GM18520 (cell line): Measurements from ENCODE around the gene GNS.
"Not testable (repeated sequence)": the region's sequence is repeated elsewhere in the genome, so short reads cannot be mapped to it uniquely, and the experiment has no call there.

Source experiments
- ATAC-seq: cut with Tn5 transposase; IDR thresholded peaks from one replicate; pipeline ENCODE4 v1.9.1; 2021; ENCODE audit not compliant: unreplicated experiment

GNS gene

DNA sequence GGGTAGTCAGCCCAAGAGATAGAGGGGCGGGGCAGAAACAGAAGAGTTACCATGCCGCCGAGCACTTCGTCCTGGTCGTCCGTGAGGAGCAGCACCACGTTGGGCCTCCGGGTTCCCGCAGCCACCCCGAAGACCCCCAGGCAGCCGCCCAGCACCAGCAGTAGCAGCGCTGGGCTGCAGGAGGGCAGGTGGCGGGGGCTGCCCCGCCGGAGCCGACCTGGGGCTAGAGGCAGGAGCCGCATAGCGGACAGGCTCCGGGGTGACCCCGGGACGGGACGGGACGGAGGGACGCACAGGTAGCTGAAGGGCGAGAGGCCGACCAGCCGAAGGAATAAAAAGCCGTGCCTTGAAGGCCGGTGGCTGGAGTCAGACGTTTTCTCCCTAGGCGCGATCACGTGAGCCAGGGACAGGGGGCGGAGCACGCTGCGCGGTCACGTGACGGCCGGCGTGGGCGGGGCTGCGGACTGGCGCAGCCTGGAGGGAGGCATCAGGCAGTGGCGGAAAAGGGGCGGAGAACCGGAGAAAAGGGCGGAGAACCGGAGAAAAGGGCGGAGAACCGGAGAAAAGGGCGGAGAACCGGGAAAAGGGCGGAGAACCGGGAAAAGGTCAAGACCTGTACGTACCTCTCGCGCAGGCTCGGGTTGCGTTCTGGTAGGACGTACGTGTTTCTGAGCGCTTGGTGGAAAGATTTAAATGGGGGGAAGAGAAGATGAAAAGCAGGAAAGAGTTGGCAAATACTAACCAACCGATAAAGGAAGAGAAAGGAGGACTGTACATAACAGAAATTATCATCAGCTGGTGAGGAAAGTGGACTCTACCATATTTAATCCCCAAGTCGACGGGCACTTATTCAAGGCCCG lies at the start of gene GNS:
GNS (minus strand) TSS at position 372 of the 860 bp plus-strand sequence; CDS start at position 242, 130 bp downstream.
- ATAC-seq = peak; percentile 74

GRCh38 chr12:64808110-64808509 lies 48.9 kb upstream of the GNS start:
- no peak for ATAC-seq

DNA sequence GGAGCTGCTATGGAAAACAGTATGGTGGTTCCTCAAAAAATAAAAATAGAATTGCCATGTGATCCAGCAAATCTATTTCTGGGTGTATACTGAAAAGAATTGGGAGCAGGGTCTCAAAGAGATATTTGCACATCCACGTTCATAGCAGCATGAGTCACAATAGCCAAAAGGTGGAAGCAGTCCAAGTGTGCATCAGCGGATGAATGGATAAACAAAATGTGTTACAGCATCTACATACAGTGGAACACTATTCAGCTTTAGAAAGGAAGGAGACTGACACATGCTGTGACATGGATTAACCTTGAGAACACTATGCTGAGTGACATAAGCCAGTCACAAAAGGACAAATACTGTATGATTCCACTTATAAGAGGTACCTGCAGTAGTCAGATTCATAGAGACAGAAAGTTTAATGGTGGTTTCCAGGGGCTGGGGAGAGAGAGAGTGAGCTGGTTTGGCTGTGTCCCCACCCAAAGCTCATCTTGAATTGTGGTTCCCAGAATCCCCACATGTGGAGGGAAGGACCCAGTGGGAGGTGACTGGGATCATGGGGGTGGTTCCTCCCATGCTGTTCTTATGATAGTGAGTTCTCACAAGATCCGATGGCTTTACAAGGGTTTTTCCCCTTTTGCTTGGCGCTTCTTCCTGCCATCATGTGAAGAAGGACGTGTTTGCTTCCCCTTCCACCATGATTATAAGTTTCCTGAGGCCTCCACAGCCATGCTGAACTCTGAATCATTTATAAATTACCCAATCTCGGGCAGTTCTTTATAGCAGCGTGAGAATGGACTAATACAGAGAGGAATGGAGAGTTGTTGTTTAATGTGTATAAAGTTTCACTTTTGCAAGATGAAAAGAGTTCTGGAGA lies 47.6 kb upstream of the GNS start:
- no peak for ATAC-seq

- no peak for ATAC-seq
Observed at GRCh38 chr12:64806173-64806572, 47.0 kb upstream of the GNS start.

DNA sequence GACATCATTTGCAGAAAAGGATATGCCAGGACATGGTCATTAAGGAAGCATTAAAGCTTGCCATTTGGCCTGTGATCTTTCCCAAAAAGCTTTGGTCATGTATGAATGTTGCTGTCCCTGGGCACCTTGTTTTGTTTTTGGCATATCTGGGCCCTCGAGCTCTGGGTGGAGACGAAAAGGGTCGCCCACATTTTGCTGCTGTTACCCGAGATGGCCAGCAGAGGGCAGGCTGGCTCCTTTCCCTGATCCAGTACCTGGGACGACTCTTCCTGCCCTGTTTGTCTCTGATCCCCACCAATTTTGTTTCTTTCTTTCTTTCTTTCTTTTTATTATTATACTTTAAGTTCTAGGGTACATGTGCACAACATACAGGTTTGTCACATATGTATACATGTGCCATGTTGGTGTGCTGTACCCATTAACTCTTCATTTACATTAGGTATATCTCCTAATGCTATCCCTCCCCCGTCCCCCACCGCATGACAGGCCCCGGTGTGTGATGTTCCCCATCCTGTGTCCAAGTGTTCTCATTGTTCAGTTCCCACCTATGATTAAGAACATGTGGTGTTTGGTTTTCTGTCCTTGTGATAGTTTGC lies 43.1 kb upstream of the GNS start:
- not testable (repeated sequence) for ATAC-seq

DNA sequence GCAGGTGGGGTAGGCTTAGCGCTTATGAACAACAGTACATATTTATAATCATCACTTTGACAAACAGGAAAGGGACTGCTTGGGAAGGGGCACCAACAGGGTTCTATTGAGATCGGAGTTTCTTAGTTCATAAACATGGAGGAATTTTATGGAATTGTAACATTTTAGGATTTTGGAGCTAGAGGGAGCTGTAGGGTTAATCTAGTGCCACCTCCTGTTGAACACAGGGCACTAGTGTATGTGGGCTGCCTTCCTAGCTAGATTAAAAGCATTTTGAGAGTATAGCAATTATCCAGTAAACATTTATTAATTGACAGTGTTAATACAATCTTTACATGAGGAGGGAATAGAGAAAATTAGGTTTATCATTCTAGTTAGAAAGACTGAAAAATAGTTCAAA lies 42.2 kb upstream of the GNS start:
- ATAC-seq = no peak

DNA sequence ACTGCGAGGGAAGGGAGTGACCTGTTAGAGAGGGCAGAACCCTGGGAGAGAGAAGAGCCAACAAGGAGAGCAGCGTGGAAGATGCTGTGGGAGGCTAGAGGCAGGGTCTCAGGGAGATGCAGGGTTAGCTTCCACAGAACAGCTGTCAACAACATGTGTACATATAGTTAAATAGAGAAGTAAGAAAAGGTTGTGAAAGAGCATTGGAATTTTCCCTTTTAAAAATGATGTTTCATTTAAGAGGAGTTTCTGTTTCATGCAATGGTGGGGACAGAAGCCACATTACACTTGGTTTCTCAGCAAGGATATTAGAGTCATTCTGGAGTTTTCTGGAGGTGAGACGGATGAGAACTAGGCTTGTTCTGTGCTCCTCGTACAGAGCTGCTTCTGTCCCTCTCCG lies 41.4 kb upstream of the GNS start:
- ATAC-seq = no peak

GRCh38 chr12:64798165-64798564 lies 39.0 kb upstream of the GNS start:
- ATAC-seq = no peak

DNA sequence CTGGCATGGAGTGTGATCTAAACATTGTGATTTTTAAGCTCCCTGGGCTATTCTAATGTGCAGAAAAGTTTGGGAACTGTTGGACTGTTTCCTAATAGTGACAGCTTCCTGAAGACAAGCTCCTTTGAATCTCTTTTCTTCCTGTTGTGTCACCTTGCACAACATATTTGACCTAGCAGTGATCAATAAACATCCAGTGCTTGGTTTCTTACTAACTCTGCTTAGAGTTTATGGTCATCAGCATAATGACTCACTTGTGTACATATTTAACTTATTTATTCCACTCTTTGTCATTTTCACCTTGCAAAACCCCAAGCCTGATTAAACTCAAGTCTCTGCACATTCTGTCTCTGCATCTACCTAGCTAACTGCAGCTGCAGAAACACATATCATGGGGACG lies 38.0 kb upstream of the GNS start:
- no peak for ATAC-seq

DNA sequence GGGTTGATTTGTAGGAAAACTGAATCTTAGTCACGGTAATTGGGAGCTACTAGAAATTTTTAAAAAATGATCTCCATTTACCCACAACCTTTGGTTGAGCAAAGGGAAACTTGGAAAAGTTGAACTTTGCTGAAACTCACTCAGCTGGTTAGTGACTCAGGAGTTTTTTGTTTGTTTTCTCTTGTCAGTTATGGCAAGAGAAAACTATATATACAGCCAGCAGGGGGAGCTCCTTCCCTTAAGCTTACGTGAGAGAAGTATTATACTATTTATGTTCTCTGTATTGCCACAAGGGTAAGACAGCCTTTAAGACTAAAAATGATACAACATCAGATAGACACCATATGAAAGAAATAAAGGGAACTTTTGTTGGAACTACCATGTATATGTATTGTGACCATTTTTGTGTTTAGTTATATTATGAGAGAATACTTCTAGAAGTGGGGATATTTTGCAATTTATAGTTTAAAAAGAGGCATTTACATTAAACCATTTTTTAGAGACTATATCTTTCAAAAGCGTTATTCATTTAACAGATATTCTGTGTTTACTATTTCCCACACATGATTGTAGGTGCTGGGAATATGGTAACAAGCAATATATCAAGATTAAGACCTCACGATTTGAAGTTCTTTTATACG lies 37.1 kb upstream of the GNS start:
- ATAC-seq = peak; percentile 68

DNA sequence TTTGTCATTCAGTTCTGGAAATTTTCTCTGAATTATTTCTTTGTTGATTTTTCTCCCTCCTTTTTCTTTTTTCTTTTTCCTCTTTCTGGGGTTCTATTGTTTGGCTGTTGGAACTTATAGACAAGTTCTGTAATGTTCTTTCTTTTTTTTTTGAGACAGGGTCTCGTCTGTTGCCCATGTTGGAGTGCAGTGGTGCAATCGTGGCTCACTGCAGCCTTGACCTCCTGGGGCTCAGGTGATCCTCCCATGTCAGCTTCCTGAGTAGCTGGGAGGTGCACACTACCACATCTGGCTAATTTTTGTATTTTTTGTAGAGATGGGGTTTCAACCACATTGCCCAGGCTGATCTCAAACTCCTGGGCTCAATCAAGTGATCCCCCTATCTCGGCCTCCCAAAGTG lies 35.1 kb upstream of the GNS start:
- no peak for ATAC-seq

DNA sequence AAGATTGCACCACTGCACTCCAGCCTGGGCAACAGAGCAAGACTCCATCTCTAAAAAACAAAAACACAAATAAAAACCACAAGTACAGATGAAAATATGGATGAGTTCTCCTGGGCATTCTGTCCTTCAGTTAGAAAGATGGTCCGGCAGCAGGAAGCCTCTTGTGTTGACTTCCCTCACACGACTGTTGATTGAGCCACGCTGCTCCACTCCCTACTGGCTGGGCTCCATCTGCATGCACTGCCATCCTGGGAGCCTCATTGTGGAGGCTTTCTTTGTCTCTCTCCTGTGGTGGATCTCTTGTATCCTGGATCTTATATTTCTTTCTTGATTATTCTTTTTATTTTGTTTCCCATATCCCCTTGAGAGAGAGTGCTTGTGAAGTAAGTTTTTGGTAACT lies 34.4 kb upstream of the GNS start:
- no peak for ATAC-seq

GRCh38 chr12:64792128-64792527 lies 32.9 kb upstream of the GNS start:
- ATAC-seq = no peak

DNA sequence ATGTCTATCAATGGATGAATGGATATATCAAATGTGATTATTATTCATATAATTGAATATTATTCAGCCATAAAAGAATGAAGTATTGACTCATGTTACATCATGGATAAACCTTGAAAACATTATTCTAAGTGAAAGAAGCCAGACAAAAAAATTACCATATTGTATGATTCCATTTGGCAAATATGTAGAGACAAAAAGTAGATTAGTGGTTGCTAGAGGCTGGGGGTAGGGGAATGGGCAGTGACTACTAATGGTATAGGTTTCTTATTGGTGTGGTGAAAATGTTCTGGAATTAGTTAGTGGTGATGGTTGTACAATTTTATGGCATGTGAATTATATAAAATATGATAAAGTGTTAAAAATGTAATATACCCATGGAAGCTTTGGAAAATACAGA lies 31.8 kb upstream of the GNS start:
- no peak for ATAC-seq

GRCh38 chr12:64790166-64790565 lies 31.0 kb upstream of the GNS start:
- no peak for ATAC-seq

- ATAC-seq = no peak
Observed at GRCh38 chr12:64785838-64786237, 26.6 kb upstream of the GNS start.

GRCh38 chr12:64782191-64782876 lies 23.1 kb upstream of the GNS start:
- ATAC-seq = no peak

DNA sequence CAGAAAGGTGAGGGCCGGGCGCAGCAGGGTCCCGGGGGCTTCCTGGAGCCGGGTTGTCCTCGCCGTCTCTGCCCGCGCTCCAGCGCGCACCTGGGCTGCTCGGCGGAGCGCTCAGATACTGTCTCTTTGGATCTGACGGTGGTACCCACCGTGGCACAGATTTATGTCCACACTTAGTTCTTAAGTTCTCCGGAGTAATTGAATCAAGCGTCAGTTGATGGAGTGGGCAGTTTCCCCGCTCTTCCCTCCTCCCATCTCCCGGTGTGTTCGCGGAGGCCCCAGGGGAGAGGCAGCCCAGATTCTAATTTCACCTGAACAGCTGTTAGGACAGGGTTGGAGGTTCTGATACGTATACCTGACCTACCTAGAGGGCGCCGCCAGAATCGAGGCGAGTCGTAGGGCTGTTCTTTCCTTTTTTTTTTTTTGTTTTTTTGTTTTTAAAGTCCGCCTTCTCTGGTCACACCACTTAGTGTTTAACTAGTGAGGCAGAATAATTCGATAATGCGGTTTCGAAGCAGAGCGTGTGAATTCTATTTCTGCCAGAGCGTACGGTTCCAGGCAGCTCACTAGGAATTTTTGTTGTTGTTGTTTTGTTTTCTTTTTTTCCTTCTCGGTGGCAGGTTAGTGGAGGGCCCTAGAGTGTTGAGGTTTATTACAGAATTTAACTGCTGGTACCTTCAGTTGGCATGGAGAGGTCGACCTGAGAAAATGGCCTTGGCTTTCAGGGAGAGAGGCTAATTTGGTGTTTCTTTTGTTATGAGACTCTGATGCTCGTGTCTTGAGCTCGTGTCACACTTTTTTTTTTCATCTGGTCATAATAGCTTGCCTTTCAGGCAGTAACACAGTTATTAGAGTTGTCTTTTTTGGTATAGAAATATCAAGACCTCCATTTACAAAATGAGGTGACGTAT lies 22.3 kb upstream of the GNS start:
- ATAC-seq = no peak

DNA sequence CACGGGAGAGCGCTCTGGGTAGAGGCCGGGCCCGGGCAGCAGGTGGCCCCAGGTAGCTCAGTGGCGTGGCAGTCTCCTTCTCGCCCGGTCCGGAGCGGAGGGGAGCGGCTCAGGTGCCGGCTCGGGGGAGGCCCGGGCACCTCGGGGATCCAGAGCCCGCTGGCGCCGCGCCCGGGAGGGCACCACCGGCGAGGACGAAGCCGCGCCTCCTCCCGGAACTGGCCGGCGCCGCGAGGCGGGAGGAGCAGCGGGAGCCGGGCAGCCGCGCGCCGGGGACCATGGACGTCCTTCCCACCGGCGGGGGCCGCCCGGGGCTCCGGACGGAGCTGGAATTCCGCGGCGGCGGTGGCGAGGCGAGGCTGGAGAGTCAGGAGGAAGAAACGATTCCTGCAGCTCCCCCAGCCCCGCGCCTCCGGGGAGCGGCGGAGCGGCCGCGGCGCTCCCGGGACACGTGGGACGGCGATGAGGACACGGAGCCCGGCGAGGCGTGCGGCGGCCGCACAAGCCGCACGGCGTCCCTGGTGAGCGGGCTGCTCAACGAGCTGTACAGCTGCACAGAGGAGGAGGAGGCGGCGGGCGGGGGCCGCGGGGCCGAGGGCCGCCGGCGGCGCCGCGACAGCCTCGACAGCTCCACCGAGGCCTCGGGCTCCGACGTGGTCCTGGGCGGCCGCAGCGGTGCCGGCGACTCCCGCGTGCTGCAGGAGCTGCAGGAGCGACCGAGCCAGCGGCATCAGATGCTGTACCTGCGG lies 21.5 kb upstream of the GNS start:
- ATAC-seq = no peak
